GM03348 (cell line): Measurements from ENCODE around the gene CCDC97.
"Not testable (repeated sequence)": the region's sequence is repeated elsewhere in the genome, so short reads cannot be mapped to it uniquely, and the experiment has no call there.

Source experiments
- DNase-seq: peaks from one replicate; pipeline ENCODE4 v3.0.0; 2012; ENCODE audit warnings: low spot score

The CCDC97 gene

GRCh38 chr19:41310033-41310831 is at the start of gene CCDC97:
Gene CCDC97, plus strand, starts transcription at chr19:41310172. Its CDS starts 139 bp downstream, at chr19:41310311.
- peak; percentile 96 for DNase-seq

- DNase-seq, result no peak
These were observed 48.3 kb upstream of the CCDC97 start for GRCh38 chr19:41261474-41262190.

GRCh38 chr19:41263042-41263849 is 46.7 kb upstream of the CCDC97 start:
- DNase-seq, result peak; percentile 45

- peak; percentile 100 for DNase-seq
These were observed 46.0 kb upstream of the CCDC97 start, which contains the start of gene HNRNPUL1 for GRCh38 chr19:41263850-41264580. Gene HNRNPUL1, plus strand, starts transcription at chr19:41264372. Its CDS starts 132 bp downstream, at chr19:41264504.

- DNase-seq, result peak; percentile 66
These were observed 45.2 kb upstream of the CCDC97 start for GRCh38 chr19:41264581-41265394.

DNA sequence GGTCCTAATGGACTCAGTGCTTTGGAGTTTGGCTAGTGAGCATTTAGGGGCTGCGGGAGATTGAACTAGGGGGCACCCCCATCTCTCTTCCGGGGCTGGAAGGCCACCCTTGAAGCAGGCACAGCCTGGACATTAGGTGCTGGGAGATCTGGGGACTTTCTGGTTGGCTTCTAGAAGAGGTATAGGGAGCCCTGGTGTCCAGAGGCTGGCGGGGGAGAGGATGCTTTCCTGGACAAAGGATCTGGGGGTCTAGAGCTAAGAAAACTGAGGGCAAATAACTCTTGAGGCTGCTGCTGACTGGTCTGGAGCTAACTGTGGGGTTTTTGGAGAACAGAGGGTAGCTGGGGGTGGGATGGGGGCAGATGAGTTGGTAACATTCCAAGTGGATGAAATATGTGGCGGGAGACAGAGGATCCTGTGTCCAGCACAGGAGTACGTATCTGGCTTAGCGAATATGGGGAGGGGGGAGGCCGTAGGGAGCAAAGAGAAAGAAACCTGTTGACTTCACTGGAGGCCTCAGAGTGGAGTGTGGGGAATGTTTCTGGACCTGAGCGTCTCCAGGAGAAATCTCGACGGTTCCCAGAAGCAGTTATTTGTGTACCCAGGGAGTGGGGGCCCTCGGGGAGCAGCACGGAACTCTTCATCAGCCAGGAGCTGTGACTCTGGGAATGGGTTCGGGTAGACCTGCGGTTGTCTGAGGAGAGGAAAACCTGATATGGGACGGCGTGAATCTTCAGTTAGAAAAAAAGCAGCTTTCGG is 44.4 kb upstream of the CCDC97 start:
- DNase-seq, result peak; percentile 30

GRCh38 chr19:41269055-41269454 is 40.9 kb upstream of the CCDC97 start:
- DNase-seq, result no peak

DNA sequence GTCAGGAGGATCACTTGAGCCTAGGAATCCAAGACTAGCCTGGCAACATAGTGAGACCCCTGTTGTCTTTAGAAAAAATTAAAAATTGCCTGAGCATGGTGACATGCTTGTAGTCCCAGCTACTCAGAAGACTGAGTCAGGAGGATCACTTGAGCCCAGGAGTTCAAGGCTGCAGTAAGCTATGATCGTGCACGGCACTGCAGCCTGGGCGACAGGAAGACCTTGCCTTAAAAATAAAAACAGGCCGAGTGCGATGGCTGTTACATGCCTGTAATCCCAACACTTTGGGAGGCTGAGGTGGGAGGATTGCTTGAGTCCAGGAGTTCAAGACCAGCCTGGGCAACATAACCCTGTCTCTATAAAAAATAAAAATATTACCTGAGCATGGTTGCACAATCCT is 40.4 kb upstream of the CCDC97 start:
- DNase-seq, result no peak

- DNase-seq, result no peak
These were observed 36.9 kb upstream of the CCDC97 start for GRCh38 chr19:41273076-41273475.

GRCh38 chr19:41274802-41275201 is 35.2 kb upstream of the CCDC97 start:
- DNase-seq, result no peak

DNA sequence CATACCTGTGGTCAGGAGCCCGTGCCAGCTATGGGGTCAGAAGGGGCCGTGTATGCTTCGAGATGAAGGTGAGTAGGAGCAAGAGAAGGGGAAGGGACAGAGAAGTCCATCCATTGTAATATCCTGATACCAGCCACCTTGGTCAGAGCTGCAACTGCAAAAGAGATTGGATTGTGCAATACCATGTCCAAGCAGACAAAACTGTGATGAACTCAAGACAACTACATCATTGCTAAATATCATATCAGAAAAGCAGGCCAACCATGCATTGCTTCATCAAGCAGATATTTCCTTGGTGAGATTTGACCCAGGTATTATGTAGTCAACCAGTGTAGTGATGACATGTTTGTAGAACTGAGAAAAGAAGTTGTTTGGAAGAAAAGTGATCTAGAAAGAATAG is 33.7 kb upstream of the CCDC97 start:
- no peak for DNase-seq

DNA sequence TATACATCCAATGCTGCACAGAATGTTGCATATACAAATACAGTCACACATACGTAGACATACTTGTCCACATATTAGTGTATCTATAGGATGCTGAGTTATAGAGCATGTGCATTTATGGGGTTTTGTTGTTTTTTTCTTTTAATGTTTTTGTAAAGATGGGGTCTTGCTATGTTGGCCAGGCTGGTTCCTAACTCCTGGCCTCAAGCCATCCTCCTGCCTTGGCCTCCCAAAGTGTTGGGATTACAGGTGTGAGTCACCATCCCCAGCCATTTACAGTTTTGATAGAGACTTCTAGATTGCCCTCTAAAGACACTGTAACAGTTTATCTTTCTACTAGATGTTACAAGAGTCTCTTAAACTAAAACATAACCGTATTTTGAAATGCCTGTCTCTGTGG is 31.5 kb upstream of the CCDC97 start:
- no peak for DNase-seq

DNA sequence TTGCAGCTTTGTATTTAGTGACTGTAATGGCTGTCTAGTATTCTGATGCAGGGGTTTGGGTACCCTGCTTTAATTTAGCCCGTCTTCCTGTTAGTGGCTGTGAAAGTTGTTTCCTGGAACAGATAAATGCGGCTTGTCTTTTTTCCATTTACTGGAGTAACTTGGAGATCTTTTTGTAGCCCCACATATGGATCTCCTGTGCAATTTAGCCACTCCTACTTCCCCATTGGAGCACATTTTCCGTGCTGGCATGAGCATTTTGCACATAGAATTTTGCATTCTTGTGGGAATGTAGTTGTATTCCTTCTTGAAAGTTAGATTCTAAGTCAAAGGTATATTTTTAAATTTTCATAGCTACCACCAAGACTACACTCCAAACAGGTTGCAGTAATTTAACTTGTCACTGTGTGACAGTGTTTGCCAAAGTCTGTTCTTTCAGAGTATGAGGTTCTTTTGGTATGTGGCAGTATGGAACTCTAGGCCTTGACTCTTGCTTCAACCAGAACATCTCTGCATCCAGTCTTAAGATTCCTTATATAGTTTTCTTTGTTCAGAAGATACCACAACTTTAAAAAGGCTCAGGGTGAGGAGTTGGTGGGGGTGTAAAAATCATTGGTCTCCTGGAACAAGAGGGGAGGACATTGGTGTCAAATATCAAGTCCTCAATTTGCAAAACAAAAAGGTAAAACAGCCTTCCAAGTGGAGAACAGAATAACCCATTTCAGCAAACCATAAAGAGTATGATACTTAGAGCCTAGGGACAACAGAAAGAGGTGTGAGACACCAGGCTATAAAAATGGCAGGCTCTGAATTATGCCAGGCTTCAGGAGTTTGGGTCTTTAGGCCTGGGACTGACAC is 21.1 kb upstream of the CCDC97 start:
- DNase-seq, result no peak

GRCh38 chr19:41289814-41290213 is 20.2 kb upstream of the CCDC97 start:
- DNase-seq, result not testable (repeated sequence)

- DNase-seq, result no peak
These were observed 15.6 kb upstream of the CCDC97 start for GRCh38 chr19:41294393-41294792.

GRCh38 chr19:41295499-41295898 is 14.5 kb upstream of the CCDC97 start:
- DNase-seq, result no peak

DNA sequence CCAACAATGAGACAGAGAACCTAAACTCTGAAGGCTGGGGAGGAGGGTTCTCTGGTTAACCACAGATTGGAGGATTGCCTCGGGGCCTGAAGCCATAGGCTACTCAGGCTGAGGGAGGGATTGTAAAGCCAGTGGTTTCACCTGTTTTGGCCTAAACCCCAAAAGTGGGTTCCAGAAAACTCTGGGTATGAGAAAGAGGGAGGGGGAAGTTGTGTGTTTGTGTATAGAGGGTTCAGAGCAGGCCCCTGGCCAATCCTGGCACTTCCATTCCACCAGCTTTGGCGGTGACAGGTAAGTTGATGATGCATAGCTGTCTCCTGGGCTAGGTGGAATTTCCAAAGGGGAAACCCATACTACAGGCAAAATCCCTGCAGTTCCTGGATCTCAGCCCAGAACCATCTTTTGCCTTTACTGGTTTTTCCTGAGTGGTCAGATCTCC is 13.5 kb upstream of the CCDC97 start:
- no peak for DNase-seq

DNA sequence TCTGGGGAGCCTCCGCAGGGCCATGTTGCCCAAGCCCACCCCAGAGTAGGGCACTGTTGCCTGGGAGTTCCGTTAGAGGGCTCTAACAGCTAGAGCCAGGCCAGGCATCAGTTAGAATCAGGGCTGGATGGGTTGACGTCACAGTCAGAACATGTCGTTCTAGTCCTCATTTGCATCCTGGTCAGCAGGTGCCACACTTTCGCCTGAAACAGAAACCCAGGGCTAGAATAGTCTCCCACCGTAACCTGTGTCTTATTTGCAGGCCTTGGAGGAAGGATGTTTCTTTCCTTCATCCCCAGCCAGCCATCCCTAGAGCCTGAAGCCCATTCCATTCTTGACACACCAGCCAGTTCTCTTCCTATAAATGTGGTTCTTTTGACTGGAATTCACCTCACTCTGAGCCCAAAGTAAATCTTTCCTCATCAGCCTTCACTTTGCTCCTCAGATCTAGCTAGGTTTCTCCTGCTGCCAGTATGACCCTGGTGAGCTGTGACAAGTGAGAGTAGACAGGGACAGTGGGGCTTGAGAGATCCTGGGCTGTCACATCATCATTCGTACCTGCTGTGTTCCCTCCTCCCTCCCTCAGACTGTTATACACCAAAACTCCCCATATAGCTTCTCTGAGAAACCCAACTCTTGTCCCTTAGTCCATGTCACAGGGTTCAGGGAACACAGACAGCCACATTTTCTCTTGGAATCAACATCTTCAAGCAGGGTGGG is 12.2 kb upstream of the CCDC97 start:
- DNase-seq, result no peak
